SK-N-SH (cell line): Measurements from ENCODE around the gene POLR3H. TPM values are rescaled to one million over a fixed set of nuclear protein-coding genes. Genes with fewer than 3 reads are reported as not detected.
"Not testable (repeated sequence)": the region's sequence is repeated elsewhere in the genome, so short reads cannot be mapped to it uniquely, and the experiment has no call there.

Experiments
- CTCF ChIA-PET: fragments of 300-600, 350-600 bp; formaldehyde crosslinking; extraction: SDS; loops from one replicate; lab custom pipeline; 2021; lab: Yijun Ruan, JAX
- POLR2A ChIA-PET: fragments of 350-600 bp; sonication (Branson Sonifier 250); formaldehyde crosslinking; extraction: SDS; loops from one replicate; lab custom pipeline; 2020; ENCODE audit warnings: antibody characterized with exemption, inconsistent platforms; lab: Yijun Ruan, JAX
- DNase-seq: peaks from one replicate; pipeline ENCODE4 v3.0.0; 2012
- H2AFZ ChIP-seq: fragments of 200-600 bp; sonication (generic); 2 replicates; pipeline ENCODE4 v1.8.1; 2016; ENCODE audit warnings: antibody characterized with exemption, mild to moderate bottlenecking, low read depth
- H3F3A ChIP-seq: fragments of 200-600 bp; sonication (generic); replicated peaks from 2 replicates; pipeline ENCODE3; 2016; ENCODE audit warnings: antibody characterized with exemption, mild to moderate bottlenecking; ENCODE audit not compliant: insufficient read depth
- H3K27ac ChIP-seq, 2 experiments: fragments of 200-500 bp in 1 of 2; fragments of 200-600 bp in 1 of 2; sonication (Bioruptor generic) in 1 of 2; sonication (generic), shearing (Covaris generic) in 1 of 2; 2 replicates each; pipeline versions ENCODE4 v1.5.1 to v1.6.1; 2014 to 2016; ENCODE audit warnings: low read depth in 2 of 2, inconsistent platforms in 1 of 2, low read length in 1 of 2, mild to moderate bottlenecking in 1 of 2, mixed read lengths in 1 of 2
- H3K27me3 ChIP-seq: fragments of 200-600 bp; sonication (generic), shearing (Covaris generic); 2 replicates; pipeline ENCODE4 v1.6.1; 2016; ENCODE audit warnings: mixed run types; ENCODE audit not compliant: insufficient read depth
- H3K36me3 ChIP-seq, 2 experiments: fragments of 200-500 bp in 1 of 2; fragments of 200-600 bp in 1 of 2; sonication (Bioruptor generic) in 1 of 2; sonication (generic) in 1 of 2; replicated peaks in 1 of 2; 2 replicates each; pipeline versions ENCODE3 to v1.5.1; 2014 to 2016; ENCODE audit warnings: low read length in 1 of 2, mild to moderate bottlenecking in 1 of 2; ENCODE audit not compliant: insufficient read depth in 2 of 2, control insufficient read depth in 1 of 2
- H3K4me1 ChIP-seq, 2 experiments: fragments of 200-500 bp in 1 of 2; fragments of 200-600 bp in 1 of 2; sonication (Bioruptor generic) in 1 of 2; sonication (generic), shearing (Covaris generic) in 1 of 2; 2 replicates each; pipeline versions ENCODE4 v1.5.1 to v1.6.1; 2014 to 2016; ENCODE audit warnings: low read depth in 1 of 2, low read length in 1 of 2, mixed run types in 1 of 2; ENCODE audit not compliant: insufficient read depth in 2 of 2, control insufficient read depth in 1 of 2
- H3K4me2 ChIP-seq: fragments of 200-600 bp; sonication (generic), shearing (Covaris generic); 2 replicates; pipeline ENCODE4 v1.6.1; 2017; ENCODE audit warnings: mixed run types
- H3K4me3 ChIP-seq, 2 experiments: fragments of 200-500 bp in 1 of 2; fragments of 200-600 bp in 1 of 2; sonication (Bioruptor generic) in 1 of 2; sonication (generic), shearing (Covaris generic) in 1 of 2; 2 replicates each; pipeline versions ENCODE4 v1.5.1 to v1.8.1; 2014 to 2016; ENCODE audit warnings: low read depth in 2 of 2, inconsistent platforms in 1 of 2, low read length in 1 of 2, mild to moderate bottlenecking in 1 of 2, mixed read lengths in 1 of 2, moderate library complexity in 1 of 2
- H3K79me2 ChIP-seq: fragments of 200-600 bp; sonication (generic); 2 replicates; pipeline ENCODE4 v1.8.1; 2017; ENCODE audit warnings: mild to moderate bottlenecking; ENCODE audit not compliant: insufficient read depth
- H3K9ac ChIP-seq: fragments of 200-600 bp; sonication (generic); 2 replicates; pipeline ENCODE4 v1.6.1; 2017; ENCODE audit warnings: mixed run types
- H3K9me2 ChIP-seq: fragments of 200-600 bp; sonication (generic); 2 replicates; pipeline ENCODE4 v1.6.1; 2017; ENCODE audit warnings: mixed run types
- H3K9me3 ChIP-seq: fragments of 200-600 bp; sonication (generic); 2 replicates; pipeline ENCODE4 v1.6.1; 2017; ENCODE audit warnings: mixed run types, mild to moderate bottlenecking, moderate library complexity
- H4K20me1 ChIP-seq: fragments of 200-600 bp; sonication (generic); 2 replicates; pipeline ENCODE4 v1.6.1; 2017; ENCODE audit warnings: mild to moderate bottlenecking, mixed run types; ENCODE audit not compliant: insufficient read depth
- FOSL2 ChIP-seq: IDR thresholded peaks from 2 replicates; pipeline ENCODE4 v1.4.0; 2012; ENCODE audit warnings: low read depth, mild to moderate bottlenecking, moderate library complexity, borderline replicate concordance
- FOXJ3 ChIP-seq: sonication (generic); formaldehyde crosslinking; IDR thresholded peaks from 2 replicates; pipeline ENCODE4 v1.5.1; 2020; ENCODE audit warnings: mild to moderate bottlenecking, missing genetic modification reagents
- GATA2 ChIP-seq: sonication (generic); formaldehyde crosslinking; IDR thresholded peaks from 2 replicates; pipeline ENCODE4 v1.5.0; 2020; ENCODE audit warnings: mild to moderate bottlenecking, missing genetic modification reagents
- IRF3 ChIP-seq: fragments of 150-350 bp; IDR thresholded peaks from 2 replicates; pipeline ENCODE4 v1.6.1; 2016; ENCODE audit warnings: mild to moderate bottlenecking, low read depth, low read length
- NFIC ChIP-seq: IDR thresholded peaks from 2 replicates; pipeline ENCODE4 v1.4.0; 2012; ENCODE audit warnings: borderline replicate concordance
- NRF1 ChIP-seq: IDR thresholded peaks from 2 replicates; pipeline ENCODE4 v1.6.1; 2012; ENCODE audit warnings: low read depth, mild to moderate bottlenecking, low read length
- PBX3 ChIP-seq: IDR thresholded peaks from 2 replicates; pipeline ENCODE4; 2012
- RCOR1 ChIP-seq: fragments of 150-350 bp; IDR thresholded peaks from 2 replicates; pipeline ENCODE4 v1.6.1; 2017; ENCODE audit warnings: antibody characterized with exemption, low read length
- REST ChIP-seq: IDR thresholded peaks from 2 replicates; pipeline ENCODE4 v1.6.1; 2012; ENCODE audit warnings: mild to moderate bottlenecking, low read depth, low read length, moderate library complexity
- RFX5 ChIP-seq: IDR thresholded peaks from 2 replicates; pipeline ENCODE4 v1.6.1; 2012; ENCODE audit warnings: mild to moderate bottlenecking, improper control_type of control experiment, low read length
- RXRA ChIP-seq: IDR thresholded peaks from 2 replicates; pipeline ENCODE4 v1.4.0; 2012; ENCODE audit warnings: low read depth, mild to moderate bottlenecking, borderline replicate concordance
- SMC3 ChIP-seq: IDR thresholded peaks from 2 replicates; pipeline ENCODE4 v1.6.1; 2012; ENCODE audit warnings: low read depth, low read length, improper control_type of control experiment
- TAF1 ChIP-seq: IDR thresholded peaks from 2 replicates; pipeline ENCODE4 v1.6.1; 2012; ENCODE audit warnings: low read depth, mild to moderate bottlenecking, low read length, moderate library complexity, borderline replicate concordance
- TCF12 ChIP-seq: IDR thresholded peaks from 2 replicates; pipeline ENCODE4 v1.4.0; 2012
- YY1 ChIP-seq: IDR thresholded peaks from 2 replicates; pipeline ENCODE4 v1.4.0; 2012; ENCODE audit warnings: low read depth, mild to moderate bottlenecking
- ZBTB33 ChIP-seq: IDR thresholded peaks from 2 replicates; pipeline ENCODE4 v1.4.0; 2012; ENCODE audit warnings: low read depth, borderline replicate concordance
- WGBS: methylation state at CpG from one replicate; pipeline ENCODE4 v1.1.6; 2017; ENCODE audit warnings: low lambda C conversion rate; 5-methylcytosine and 5-hydroxymethylcytosine counted together
- polyA plus RNA-seq, 3 experiments: library from polyadenylated mRNA; depleted of rRNA; stranded (reverse); fragments of >200 nt; gene quantifications; 2 replicates each; pipeline ENCODE4 v1.2.3, GENCODE V29; 2012
- TF ChIP-seq, protein P1 (sequence below): fragments of 200-600 bp; sonication (generic); IDR thresholded peaks from 2 replicates; pipeline ENCODE4 v1.6.1; 2017; ENCODE audit warnings: antibody characterized with exemption, mild to moderate bottlenecking, moderate library complexity

Gene POLR3H
- polyA plus RNA-seq, 1 of the 3 experiments (the other 2 are of a cell fraction), result 22.9 TPM

GRCh38 chr22:41573677-41574076 lies 29.4 kb upstream of the POLR3H start (continued):
- TF ChIP-seq FOXJ3 (CRISPR knock-in tag), result no peak

DNA sequence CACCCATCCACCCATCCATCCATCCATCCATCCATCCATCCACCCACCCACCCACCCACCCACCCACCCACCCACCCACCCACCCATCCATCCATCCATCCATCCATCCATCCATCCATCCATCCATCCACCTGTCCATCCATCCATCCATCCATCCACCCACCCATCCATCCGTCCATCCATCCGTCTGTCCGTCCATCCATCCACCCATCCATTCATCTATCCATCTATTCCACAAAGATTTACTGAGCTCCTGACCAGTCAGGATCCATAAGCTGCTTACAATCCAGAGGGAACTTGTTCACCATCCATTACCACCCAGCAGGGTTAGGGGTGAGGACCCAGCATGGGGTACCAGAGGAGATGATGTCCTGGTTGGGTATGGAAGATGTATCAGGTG lies 28.0 kb upstream of the POLR3H start:
- H3K79me2 ChIP-seq, H4K20me1 ChIP-seq, H3K4me3 ChIP-seq, H3K9me2 ChIP-seq, H3F3A ChIP-seq, H3K4me1 ChIP-seq, DNase-seq, H2AFZ ChIP-seq, H3K27ac ChIP-seq, H3K9ac ChIP-seq, H3K36me3 ChIP-seq, H3K9me3 ChIP-seq, H3K4me2 ChIP-seq, CTCF ChIA-PET, H3K27me3 ChIP-seq: not testable (repeated sequence)
- WGBS, result 91% methylated on average over 3 of the region's 3 CpGs
- POLR2A ChIA-PET, result interaction anchor here (1.0 kb wide), 1 partner anchor 17 kb away, joined by 3 read pairs; the partner anchor contains the start of gene PMM1

- Histone ChIP-seq H3K27me3 (no peaks in the 10 kb centered on the region), H3K79me2 (no peaks in the 10 kb centered on the region), H3K9ac (no peak overlapping the region), H3F3A (no peaks in the 10 kb centered on the region), H3K9me3 (no peaks in the 10 kb centered on the region), H3K4me1 (peaks cover 0 to 6% of the 10 kb centered on the region in 2 experiments; a peak in 1 of 4 replicates), H3K36me3 (no peaks in the 10 kb centered on the region), H3K4me3 (no peak overlapping the region), H3K4me2 (no peak overlapping the region), H3K27ac (no peak overlapping the region), H2AFZ (no peak overlapping the region), H4K20me1 (no peaks in the 10 kb centered on the region), H3K9me2 (no peaks in the 10 kb centered on the region)
- CTCF ChIA-PET, result no interaction called here
- no peak for DNase-seq
- WGBS, result no CpG with 5 or more reads among the region's 14 CpGs
- POLR2A ChIA-PET, result no interaction called here
- TF ChIP-seq IRF3 (no peak), RXRA (no peak), GATA2 (CRISPR knock-in tag) (no peak), PBX3 (no peak), ZBTB33 (no peak), TAF1 (no peak), RCOR1 (no peak), RFX5 (no peak), REST (no peak), FOSL2 (no peak), FOXJ3 (CRISPR knock-in tag) (no peak), YY1 (no peak), NFIC (no peak), SMC3 (no peak), NRF1 (no peak), TCF12 (no peak)
- TF ChIP-seq, protein P1, sequence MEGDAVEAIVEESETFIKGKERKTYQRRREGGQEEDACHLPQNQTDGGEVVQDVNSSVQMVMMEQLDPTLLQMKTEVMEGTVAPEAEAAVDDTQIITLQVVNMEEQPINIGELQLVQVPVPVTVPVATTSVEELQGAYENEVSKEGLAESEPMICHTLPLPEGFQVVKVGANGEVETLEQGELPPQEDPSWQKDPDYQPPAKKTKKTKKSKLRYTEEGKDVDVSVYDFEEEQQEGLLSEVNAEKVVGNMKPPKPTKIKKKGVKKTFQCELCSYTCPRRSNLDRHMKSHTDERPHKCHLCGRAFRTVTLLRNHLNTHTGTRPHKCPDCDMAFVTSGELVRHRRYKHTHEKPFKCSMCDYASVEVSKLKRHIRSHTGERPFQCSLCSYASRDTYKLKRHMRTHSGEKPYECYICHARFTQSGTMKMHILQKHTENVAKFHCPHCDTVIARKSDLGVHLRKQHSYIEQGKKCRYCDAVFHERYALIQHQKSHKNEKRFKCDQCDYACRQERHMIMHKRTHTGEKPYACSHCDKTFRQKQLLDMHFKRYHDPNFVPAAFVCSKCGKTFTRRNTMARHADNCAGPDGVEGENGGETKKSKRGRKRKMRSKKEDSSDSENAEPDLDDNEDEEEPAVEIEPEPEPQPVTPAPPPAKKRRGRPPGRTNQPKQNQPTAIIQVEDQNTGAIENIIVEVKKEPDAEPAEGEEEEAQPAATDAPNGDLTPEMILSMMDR, result no peak
Measured at GRCh38 chr22:41571786-41572185, 27.5 kb upstream of the POLR3H start.
